LoVo (cell line): ENCODE measurements around the gene DPP7.
A peak's percentile ranks its signal among the peaks of the same experiment; 100 is the strongest.
"Not testable (repeated sequence)": the region's sequence is repeated elsewhere in the genome, so short reads cannot be mapped to it uniquely, and the experiment has no call there.

Experiments
- DNase-seq: peaks from one replicate; pipeline ENCODE4 v3.0.0-alpha.2; 2016; ENCODE audit warnings: low spot score

The DPP7 gene

DNA sequence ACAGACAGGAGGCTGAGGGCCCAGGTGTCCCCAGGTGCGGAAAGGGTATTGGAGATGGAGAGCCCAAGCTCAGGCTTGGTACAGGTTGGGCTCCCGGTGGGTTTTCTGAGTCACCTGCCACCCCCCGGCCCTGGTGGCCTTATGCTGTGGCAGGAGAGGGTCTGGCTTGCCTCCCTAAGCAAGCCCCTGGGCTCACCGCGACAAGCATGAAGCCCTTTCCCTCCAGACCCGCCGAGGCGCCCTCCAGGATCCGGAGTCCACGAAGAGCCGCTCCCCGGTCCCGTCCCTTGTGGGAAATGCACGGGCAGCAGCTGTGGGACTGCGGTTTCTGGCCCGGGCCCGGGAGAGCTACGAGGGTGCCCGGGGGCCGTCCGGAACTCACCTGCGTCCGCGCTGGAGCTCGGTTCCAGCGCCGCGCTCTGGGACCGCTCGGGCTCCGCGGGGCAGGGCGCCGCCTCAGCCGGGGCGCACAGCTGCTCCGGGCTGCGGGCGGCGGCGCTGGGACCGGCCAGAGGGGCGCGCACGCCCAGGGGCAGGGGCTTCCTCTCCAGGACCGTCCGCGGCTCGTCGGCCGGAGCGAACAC is 44.9 kb downstream of the DPP7 start:
- DNase-seq: no peak

DNA sequence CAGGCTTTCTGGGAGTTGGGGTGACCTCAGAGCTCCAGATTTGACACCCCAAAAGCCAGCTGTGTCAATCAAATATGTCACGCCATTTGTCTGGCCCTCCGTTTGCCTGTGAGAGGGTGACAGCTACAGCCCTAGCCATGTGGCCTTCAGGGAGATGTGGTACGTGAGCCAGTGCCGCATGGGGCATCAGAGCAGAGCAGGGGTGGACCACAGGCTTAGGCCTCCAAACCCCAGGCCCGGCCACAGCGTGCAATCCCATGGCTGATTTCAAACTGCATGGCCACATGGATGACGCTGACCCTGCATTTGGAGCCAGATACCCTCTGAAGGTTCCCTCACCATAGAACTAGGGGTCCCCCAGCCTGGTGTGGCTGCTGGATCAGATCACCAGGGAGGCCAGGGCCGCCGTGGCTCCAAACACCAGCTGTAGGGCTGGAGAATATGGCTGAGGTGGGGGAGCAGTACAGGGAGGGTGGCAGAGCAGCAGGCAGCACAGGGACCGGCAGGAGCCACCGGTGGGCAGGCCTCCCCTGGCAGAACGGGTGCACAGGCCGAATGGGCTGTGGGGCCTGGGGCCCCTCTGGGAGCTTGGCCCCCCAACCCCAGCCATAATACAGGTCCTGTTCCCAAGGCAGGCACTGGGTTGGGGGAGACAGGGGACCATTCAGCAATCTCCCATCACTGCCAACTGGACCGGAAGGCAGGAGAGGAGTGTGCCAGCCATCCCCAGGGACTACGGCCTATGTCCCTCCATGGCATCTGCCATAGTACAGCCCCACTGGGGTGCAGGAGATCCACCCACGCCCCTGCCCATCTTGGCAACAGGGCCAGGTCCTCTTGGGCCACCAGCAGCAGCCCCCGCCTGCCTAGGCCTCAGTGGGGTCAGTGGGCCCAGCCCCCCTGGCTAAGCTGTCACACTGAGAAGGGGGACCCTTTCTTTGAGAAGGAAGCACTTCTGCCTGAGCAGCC is 45.7 kb downstream of the DPP7 start:
- no peak for DNase-seq

DNA sequence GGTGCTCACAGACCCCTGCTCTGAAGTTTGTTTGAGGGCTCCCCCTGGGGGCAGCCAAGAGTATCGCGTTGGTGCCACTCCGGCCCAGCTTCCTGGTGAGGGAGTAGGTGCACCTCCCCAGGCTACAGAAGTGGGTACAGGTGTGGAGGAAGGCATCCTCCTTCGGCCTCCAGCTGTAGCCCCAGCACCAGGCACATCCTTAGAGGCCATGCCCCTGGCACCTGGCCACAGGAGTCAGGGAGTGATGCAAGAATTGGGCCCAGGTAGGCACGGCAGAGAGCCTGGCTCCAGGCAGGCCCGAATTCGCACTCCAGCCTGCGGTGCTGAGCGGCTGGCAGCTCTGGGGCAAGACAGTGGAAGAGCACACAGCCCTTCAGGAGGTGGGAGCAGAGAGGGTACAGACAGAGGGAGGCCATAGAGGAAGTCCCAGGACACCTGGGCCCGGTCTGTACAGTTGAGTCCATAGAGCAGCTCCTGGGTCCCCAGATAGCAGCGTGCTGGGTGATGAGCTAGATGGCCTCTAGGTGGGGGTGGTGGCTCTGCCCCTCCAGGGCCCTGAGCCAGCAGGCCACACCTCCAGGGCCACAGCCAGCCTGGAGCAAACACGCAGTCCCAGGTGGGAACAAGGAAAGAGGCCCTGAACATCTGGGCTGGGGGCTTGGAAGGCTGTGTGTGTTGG is 46.5 kb downstream of the DPP7 start:
- peak; percentile 82 for DNase-seq

DNA sequence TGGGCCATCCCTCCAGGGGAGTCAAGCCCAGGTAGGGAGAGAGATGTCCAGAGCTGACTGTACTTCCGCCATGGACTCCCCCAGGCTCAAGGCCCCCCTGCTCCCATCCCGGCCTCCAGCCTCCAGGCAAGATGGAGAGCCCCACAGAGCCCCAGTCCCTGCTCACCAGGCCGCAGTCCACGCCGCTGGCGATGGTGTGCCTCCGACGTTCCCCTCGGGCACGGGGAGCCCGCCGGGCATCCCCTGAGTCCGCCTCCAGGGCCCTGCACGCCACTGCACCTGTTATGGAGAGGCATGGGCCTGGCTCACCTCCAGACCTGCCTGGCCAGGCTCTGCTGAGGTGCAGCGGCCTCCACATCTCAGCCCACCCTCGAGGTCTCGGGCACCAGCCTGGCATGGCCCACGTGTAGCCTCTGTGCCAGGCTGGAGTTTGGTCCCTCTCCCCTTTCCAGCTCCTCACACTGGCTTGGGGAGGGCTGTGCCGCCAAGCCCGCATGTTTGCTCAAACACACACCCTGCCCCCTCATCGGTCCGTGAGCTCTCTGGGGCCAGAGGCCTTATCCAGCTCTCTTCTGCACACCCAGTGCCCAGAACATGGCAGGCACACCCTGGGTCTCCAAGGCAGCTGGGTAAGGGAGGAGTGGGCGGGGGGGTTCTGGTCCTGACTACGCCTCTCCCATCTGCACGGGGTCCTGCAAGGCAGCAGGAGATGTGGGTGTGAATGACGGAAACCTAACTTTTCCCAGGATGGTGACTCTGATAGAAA is 48.3 kb downstream of the DPP7 start:
- no peak for DNase-seq

DNA sequence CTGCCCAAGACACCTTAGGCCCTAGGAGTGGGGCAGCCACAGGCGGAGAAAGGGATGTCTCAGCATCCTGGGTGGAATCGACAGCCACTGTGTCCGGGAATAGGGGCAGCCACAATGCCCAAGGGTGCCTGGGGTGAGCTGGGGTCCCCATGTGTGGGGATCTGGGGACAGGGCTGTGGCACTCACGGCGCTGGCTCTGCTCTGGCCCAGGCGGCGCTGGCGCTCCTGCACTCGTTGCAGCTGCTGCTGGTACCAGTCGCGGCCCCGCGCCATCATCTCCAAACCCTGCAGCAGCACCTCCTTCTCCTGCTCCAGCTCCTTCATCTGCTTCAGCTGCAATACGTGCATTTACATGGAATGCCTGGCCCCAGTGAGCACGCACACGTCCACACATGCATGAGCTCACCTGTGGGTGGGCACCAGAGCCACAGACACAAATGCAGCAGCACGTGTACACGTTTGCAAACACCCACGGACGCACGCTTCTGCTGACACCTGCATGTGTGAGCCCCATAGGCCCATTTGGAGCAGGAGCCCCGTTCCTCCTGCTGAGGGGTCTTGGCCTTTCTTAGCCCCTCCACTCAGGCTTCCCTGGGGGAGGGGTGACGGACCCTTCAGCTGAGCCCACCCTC is 49.1 kb downstream of the DPP7 start:
- no peak for DNase-seq

DNA sequence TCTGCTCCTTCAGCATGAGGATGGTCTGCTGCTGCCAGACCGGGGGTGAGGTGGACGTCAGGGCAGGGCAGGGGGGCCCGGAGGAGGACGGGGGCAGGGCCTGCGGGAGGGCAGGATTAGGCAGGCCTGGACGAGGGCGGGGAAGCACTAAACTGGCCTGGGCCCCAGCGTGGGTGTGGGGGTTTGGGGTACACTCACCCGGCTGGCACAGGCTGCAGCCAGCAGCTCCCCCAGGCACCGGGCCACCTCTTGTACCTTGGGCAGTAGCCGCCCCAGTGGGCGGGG is 49.7 kb downstream of the DPP7 start:
- DNase-seq: no peak

DNA sequence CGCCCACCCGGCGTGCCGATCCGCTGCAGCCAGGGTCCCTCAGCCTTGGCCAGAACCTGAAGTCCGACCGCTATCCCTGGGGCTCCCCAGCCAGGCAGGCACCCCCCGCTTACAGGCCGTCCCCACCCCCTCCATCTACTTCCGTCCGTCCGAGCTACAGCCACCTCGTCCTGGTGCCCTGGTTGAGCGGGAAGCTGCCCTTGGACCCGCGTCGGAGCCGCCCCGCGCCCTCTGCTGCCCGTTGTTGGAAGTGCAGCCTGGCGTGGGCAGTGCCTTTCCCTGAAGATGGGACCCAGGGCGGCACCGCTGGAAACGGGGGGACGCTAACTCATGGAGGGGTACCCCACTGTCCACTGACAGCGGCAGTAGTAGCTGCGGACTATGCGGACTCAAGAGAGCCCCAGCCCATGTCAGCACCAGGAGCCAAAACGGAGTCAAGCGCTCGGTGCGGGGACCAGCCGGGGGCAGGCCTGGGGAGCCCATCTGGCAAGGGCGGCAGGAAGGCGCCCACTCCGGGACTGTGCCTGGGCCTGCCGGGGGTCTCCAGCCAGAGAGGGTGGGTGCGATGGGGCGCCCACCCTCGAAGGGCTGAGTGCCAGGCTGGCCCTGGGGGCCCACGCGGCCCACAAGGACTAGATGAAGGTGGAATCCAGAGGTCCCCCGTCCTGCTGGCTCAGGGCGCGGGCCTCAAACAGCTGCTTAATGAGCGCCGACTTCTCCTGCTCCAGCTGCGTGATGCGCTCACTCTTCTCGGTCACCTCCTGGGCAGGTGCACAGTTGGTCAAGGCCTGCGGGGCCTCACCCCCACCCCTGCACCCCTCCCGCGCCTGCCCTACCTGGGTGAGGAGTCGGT is 50.3 kb downstream of the DPP7 start:
- DNase-seq: no peak

DNA sequence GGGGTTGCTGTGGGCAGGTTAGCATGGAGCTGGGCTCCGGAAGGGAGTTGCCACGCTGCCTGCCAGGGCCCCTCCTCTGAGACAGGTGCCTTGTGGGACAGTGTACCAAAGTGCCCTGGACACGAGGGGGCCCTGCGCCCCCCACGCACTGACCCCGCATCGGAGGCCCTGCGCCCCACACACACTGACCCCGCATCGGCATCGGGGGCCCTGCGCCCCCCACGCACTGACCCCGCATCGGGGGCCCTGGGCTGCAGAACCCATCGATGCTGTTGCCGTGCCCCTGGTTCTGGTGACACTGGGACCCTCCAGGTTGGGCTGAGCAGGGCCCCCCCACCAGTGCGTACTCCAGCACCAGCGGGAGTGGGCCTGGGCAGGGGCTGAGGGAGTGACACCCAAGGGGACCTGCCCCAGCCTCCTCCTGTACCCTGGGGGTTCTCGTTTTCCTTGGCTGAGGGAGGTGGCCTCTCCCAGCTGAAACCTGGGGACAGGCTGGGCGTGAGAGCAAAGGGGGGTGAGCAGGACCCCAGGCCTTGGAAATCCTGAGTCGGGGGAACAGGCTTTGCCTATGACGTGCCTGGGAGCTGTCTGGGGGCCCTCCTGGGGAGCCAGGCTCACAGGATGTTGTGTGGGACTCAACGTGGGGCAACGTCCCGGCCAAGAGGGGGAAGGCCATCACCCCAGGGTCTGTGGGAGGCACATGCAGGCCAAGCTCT is 51.1 kb downstream of the DPP7 start:
- no peak for DNase-seq

DNA sequence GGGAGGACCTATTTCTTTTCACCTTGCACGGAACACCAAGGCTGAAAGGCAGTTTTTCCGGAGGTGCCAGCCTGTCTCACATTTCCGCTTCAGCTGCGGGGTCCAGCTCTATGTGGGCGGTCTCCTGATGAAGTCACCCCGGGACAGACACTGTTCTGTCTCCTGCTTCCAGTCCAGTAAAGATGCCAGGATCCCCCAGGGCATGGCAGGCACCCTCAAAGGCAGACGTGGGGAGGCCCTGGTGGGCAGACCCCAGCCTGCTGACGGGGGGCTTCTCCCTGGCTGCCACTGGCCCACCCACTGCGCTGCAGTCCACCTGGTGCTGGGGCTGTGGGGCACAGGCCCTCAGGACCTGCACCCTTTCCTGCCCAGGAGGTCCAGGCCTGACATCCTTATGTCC is 51.7 kb downstream of the DPP7 start:
- DNase-seq: not testable (repeated sequence)

DNA sequence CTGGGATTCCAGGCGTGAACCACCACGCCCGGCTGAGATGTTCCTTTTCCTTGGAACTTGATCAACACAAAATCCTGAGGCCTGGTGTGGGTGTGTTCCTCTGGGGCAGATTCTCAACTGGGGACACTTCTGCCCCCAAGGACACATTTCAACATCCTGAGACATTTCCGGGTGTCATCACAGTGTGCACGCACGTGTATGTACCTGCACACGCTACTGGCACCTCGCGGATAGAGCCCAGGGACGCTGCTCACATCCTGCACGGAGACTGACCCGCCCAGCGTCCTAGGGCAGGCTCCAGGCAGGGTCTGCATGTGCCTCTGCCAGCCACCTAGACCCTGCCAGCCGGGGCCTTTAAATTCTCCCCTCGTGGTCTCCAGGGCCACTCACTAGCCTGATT is 52.1 kb downstream of the DPP7 start:
- DNase-seq: no peak
